MM.1S (cell line): Measurements from ENCODE around the gene CAB39.

Experiments used
- EZH2 ChIP-seq: fragments of 300-600 bp; sonication (generic); optimal IDR thresholded peaks from 2 replicates; pipeline ENCODE3; 2017; ENCODE audit warnings: low read depth, mild to moderate bottlenecking, antibody characterized with exemption, low read length, mixed read lengths
- EZH2phosphoT487 ChIP-seq: fragments of 300-600 bp; sonication (generic); IDR thresholded peaks from 2 replicates; pipeline ENCODE4 v1.6.1; 2018; ENCODE audit warnings: antibody characterized with exemption, low read length
- TF ChIP-seq, protein P1 (sequence below): fragments of 300-600 bp; sonication (generic); IDR thresholded peaks from 2 replicates; pipeline ENCODE4 v1.5.1; 2016; ENCODE audit warnings: antibody characterized with exemption, low read length, mixed read lengths

DNA sequence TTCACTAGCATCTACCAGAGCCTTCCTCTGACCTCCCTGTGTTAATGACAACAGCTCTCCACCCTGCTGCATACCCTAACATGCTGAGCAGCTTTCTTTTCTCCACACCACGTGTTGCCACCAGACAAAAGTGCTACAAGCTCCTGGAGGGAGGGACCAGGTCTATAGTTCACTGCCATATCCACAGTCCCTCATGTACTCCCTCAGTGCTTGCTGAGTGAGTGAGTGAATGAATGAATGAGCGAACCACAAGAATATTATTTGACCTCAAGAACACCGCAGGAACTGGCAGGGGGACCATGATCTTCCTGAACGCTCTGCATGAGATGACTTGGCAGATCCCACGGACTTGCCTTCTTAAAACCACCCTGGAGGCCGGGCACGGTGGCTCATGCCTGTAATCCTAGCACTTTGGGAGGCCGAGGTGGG is 47.4 kb upstream of the CAB39 start:
- TF ChIP-seq, protein P1, sequence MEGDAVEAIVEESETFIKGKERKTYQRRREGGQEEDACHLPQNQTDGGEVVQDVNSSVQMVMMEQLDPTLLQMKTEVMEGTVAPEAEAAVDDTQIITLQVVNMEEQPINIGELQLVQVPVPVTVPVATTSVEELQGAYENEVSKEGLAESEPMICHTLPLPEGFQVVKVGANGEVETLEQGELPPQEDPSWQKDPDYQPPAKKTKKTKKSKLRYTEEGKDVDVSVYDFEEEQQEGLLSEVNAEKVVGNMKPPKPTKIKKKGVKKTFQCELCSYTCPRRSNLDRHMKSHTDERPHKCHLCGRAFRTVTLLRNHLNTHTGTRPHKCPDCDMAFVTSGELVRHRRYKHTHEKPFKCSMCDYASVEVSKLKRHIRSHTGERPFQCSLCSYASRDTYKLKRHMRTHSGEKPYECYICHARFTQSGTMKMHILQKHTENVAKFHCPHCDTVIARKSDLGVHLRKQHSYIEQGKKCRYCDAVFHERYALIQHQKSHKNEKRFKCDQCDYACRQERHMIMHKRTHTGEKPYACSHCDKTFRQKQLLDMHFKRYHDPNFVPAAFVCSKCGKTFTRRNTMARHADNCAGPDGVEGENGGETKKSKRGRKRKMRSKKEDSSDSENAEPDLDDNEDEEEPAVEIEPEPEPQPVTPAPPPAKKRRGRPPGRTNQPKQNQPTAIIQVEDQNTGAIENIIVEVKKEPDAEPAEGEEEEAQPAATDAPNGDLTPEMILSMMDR, result no peak
- TF ChIP-seq EZH2 (no peak), EZH2phosphoT487 (no peak)
